ENCODE measurements around the gene TNS3.
A peak's percentile ranks its signal among the peaks of the same experiment; 100 is the strongest.

TNS3 gene

GRCh38 chr7:47602272-47603004, 20.5 kb upstream of the TNS3 start:
- H2AFZ ChIP-seq (ENCODE audit: low read length): no peak overlapping the region
- no peaks in the 10 kb centered on the region for H3K27me3 ChIP-seq (replicated peaks; ENCODE audit: insufficient read depth, low read length)
- peaks cover 11% of the 10 kb centered on the region for H3K4me1 ChIP-seq (ENCODE audit: low read length)
- no peaks in the 10 kb centered on the region for H3K9me2 ChIP-seq (replicated peaks; ENCODE audit: insufficient read depth, low read length)
- no peak overlapping the region for H3K27ac ChIP-seq (ENCODE audit: low read length)
- TF ChIP-seq EZH2phosphoT487 (IDR thresholded peaks at IDR 0.05; ENCODE audit: low read length) (no peak), EZH2 (optimal IDR thresholded peaks at IDR 0.05; ENCODE audit: low read depth, low read length) (no peak), CTCF (IDR thresholded peaks at IDR 0.05; ENCODE audit: low read length) (no peak)
- no peak overlapping the region for H3K4me3 ChIP-seq (ENCODE audit: low read length)
- no peak for DNase-seq
- no peaks in the 10 kb centered on the region for H4K20me1 ChIP-seq (ENCODE audit: insufficient read depth, low read length)
- H3K36me3 ChIP-seq (replicated peaks; ENCODE audit: insufficient read depth, low read length): no peaks in the 10 kb centered on the region
- no peaks in the 10 kb centered on the region for H3F3A ChIP-seq (ENCODE audit: insufficient read depth, low read length)
- no peak overlapping the region for H3K4me2 ChIP-seq (ENCODE audit: low read depth, low read length)
- H3K9me3 ChIP-seq (replicated peaks; ENCODE audit: insufficient read depth, low read length): no peaks in the 10 kb centered on the region
- no peak overlapping the region for H3K9ac ChIP-seq (ENCODE audit: low read length)
- no peaks in the 10 kb centered on the region for H3K79me2 ChIP-seq (ENCODE audit: low read length)

- TF ChIP-seq EZH2phosphoT487 (IDR thresholded peaks at IDR 0.05; ENCODE audit: low read length) (no peak), CTCF (IDR thresholded peaks at IDR 0.05; ENCODE audit: low read length) (no peak), EZH2 (optimal IDR thresholded peaks at IDR 0.05; ENCODE audit: low read depth, low read length) (no peak)
- H2AFZ ChIP-seq (ENCODE audit: low read length): no peak overlapping the region
- no peaks in the 10 kb centered on the region for H4K20me1 ChIP-seq (ENCODE audit: insufficient read depth, low read length)
- H3K9me2 ChIP-seq (replicated peaks; ENCODE audit: insufficient read depth, low read length): no peaks in the 10 kb centered on the region
- no peaks in the 10 kb centered on the region for H3K79me2 ChIP-seq (ENCODE audit: low read length)
- H3K27ac ChIP-seq (ENCODE audit: low read length): no peak overlapping the region
- H3K27me3 ChIP-seq (replicated peaks; ENCODE audit: insufficient read depth, low read length): no peaks in the 10 kb centered on the region
- DNase-seq: no peak
- no peak overlapping the region for H3K4me3 ChIP-seq (ENCODE audit: low read length)
- H3K9me3 ChIP-seq (replicated peaks; ENCODE audit: insufficient read depth, low read length): no peaks in the 10 kb centered on the region
- H3F3A ChIP-seq (ENCODE audit: insufficient read depth, low read length): no peaks in the 10 kb centered on the region
- peaks cover 11% of the 10 kb centered on the region for H3K4me1 ChIP-seq (ENCODE audit: low read length)
- no peaks in the 10 kb centered on the region for H3K36me3 ChIP-seq (replicated peaks; ENCODE audit: insufficient read depth, low read length)
- no peak overlapping the region for H3K4me2 ChIP-seq (ENCODE audit: low read depth, low read length)
- H3K9ac ChIP-seq (ENCODE audit: low read length): no peak overlapping the region
Observed at GRCh38 chr7:47601881-47602249, 20.0 kb upstream of the TNS3 start.

- no peaks in the 10 kb centered on the region for H4K20me1 ChIP-seq (ENCODE audit: insufficient read depth, low read length)
- DNase-seq: no peak
- no peak overlapping the region for H3K9ac ChIP-seq (ENCODE audit: low read length)
- H3K4me1 ChIP-seq (ENCODE audit: low read length): peaks cover 11% of the 10 kb centered on the region
- no peak overlapping the region for H3K4me3 ChIP-seq (ENCODE audit: low read length)
- H3K4me2 ChIP-seq (ENCODE audit: low read depth, low read length): 0 out of 2 replicates have a peak overlapping the region, but pooled peaks have one; percentile 16
- no peaks in the 10 kb centered on the region for H3K36me3 ChIP-seq (replicated peaks; ENCODE audit: insufficient read depth, low read length)
- TF ChIP-seq EZH2phosphoT487 (IDR thresholded peaks at IDR 0.05; ENCODE audit: low read length): no peak
- no peak for TF ChIP-seq EZH2 (optimal IDR thresholded peaks at IDR 0.05; ENCODE audit: low read depth, low read length)
- TF ChIP-seq CTCF (IDR thresholded peaks at IDR 0.05; ENCODE audit: low read length): no peak
- no peaks in the 10 kb centered on the region for H3K9me2 ChIP-seq (replicated peaks; ENCODE audit: insufficient read depth, low read length)
- H3K27me3 ChIP-seq (replicated peaks; ENCODE audit: insufficient read depth, low read length): no peaks in the 10 kb centered on the region
- H3K27ac ChIP-seq (ENCODE audit: low read length): no peak overlapping the region
- H2AFZ ChIP-seq (ENCODE audit: low read length): peak overlapping the region; percentile 52; the same call in 1 of the 2 replicates
- H3K9me3 ChIP-seq (replicated peaks; ENCODE audit: insufficient read depth, low read length): no peaks in the 10 kb centered on the region
- no peaks in the 10 kb centered on the region for H3F3A ChIP-seq (ENCODE audit: insufficient read depth, low read length)
- no peaks in the 10 kb centered on the region for H3K79me2 ChIP-seq (ENCODE audit: low read length)
Observed at GRCh38 chr7:47601119-47601880, 19.4 kb upstream of the TNS3 start.
